ENCODE data around the gene EPB41L1.

DNA sequence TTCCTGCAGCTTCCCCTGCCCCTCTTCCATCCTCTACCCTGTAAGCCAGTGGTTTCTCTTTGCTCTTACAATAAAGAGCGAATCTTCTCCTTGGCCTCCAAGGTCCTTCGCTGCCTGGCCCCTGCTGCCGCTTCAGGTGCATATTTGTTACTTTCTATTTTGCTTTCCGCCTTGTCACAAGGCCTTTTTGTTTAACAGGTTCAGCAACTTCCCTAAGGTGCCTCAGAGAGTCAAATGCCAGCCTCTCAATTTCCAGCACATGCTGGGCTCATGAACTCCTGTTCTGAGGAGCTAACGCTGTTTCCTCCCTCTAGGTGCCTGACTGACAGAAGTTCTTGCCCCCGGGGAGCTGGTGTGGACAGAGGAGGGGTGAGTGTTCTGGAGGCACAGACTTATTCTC is 42.4 kb upstream of the EPB41L1 start:
- no peak for TF ChIP-seq FOXM1 (IDR thresholded peaks at IDR 0.05; ENCODE audit: borderline replicate concordance)
- TF ChIP-seq ELF4 (IDR thresholded peaks at IDR 0.05), result no peak
- no peak for TF ChIP-seq SP1 (IDR thresholded peaks at IDR 0.05)
- no peak for TF ChIP-seq TARDBP (IDR thresholded peaks at IDR 0.05)
- no peak for TF ChIP-seq LEF1 (IDR thresholded peaks at IDR 0.05; ENCODE audit: borderline replicate concordance)
- no peak for TF ChIP-seq CTBP1 (IDR thresholded peaks at IDR 0.05; ENCODE audit: borderline replicate concordance)
